SKM-1 treated with dmso at 0.1 percent for 144 hours (cell line): ENCODE measurements around the gene PSRC1.
A peak's percentile ranks its signal among the peaks of the same experiment; 100 is the strongest.

Experiments
- DNase-seq: peaks from one replicate; lab custom pipeline; 2025; ENCODE audit not compliant: unreplicated experiment; lab: John Stamatoyannopoulos, UW

Gene PSRC1

GRCh38 chr1:109272831-109273547, 10.0 kb downstream of the PSRC1 start:
- no peak for DNase-seq

- no peak for DNase-seq
Observed at GRCh38 chr1:109272021-109272799, 10.7 kb downstream of the PSRC1 start.

GRCh38 chr1:109271458-109271857, 11.5 kb downstream of the PSRC1 start:
- no peak for DNase-seq

GRCh38 chr1:109270623-109271317, 12.2 kb downstream of the PSRC1 start:
- no peak for DNase-seq

- no peak for DNase-seq
Observed at GRCh38 chr1:109269981-109270622, 12.8 kb downstream of the PSRC1 start.

GRCh38 chr1:109269212-109269980, 13.5 kb downstream of the PSRC1 start:
- no peak for DNase-seq

- no peak for DNase-seq
Observed at GRCh38 chr1:109268431-109269211, 14.3 kb downstream of the PSRC1 start.

- DNase-seq = no peak
Observed at GRCh38 chr1:109267743-109268300, 15.1 kb downstream of the PSRC1 start.

- no peak for DNase-seq
Observed at GRCh38 chr1:109266965-109267364, 16.0 kb downstream of the PSRC1 start.

GRCh38 chr1:109265741-109266330, 17.1 kb downstream of the PSRC1 start:
- no peak for DNase-seq

GRCh38 chr1:109265016-109265415, 17.9 kb downstream of the PSRC1 start:
- no peak for DNase-seq

- DNase-seq = no peak
Observed at GRCh38 chr1:109264379-109264755, 18.6 kb downstream of the PSRC1 start.

GRCh38 chr1:109263597-109264378, 19.2 kb downstream of the PSRC1 start:
- peak; percentile 45 for DNase-seq

- DNase-seq = no peak
Observed at GRCh38 chr1:109263234-109263596, 19.7 kb downstream of the PSRC1 start.

GRCh38 chr1:109262231-109263055, 20.5 kb downstream of the PSRC1 start:
- DNase-seq = no peak

- no peak for DNase-seq
Observed at GRCh38 chr1:109261578-109261977, 21.4 kb downstream of the PSRC1 start.

- DNase-seq = no peak
Observed at GRCh38 chr1:109261006-109261405, 21.9 kb downstream of the PSRC1 start.
